Measurements from ENCODE around the gene URB1. TPM values are rescaled to one million over a fixed set of nuclear protein-coding genes. Genes with fewer than 3 reads are reported as not detected.

Gene URB1
- total and polyA plus RNA-seq, 4 donors: 3.7 to 17.6 (median 11.4) TPM

DNA sequence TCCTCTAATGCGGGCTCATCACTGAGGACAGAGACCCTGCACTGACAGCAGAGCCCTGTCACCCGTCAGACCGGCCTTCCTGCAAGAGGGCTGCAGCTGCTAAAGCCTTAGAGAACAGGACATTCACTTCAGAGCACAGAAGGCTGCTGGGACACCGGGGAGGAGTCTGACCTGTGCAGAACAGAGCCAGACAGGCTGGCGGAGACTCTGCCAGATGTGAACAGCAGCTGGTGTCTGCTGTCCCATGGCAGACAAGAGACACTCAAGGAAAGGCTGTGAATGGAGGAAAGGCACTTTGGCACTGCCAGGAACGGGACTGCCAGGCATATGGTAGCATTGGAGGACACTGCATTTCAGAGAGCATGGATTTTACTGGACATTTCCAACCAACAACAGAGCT lies 72.8 kb downstream of the URB1 start:
- no peak overlapping the region for H3K27ac ChIP-seq (ENCODE audit: low read depth in 1 of 2, low read length in 1 of 2)
- TF ChIP-seq CTCF (IDR thresholded peaks at IDR 0.05; ENCODE audit: control extremely low read depth, extremely low read depth): no peak
- H3K9me3 ChIP-seq (ENCODE audit: control insufficient read depth in 4 of 4, insufficient read depth in 3 of 4, low read length in 3 of 4): no peaks in the 10 kb centered on the region
- no peak for ATAC-seq (ENCODE audit: insufficient read depth, low FRiP score)
- H3K36me3 ChIP-seq (ENCODE audit: control insufficient read depth in 4 of 4, insufficient read depth in 4 of 4, low read length in 4 of 4): peaks cover 40 to 73% (median 56%) of the 10 kb centered on the region in 4 donors
- H3K9ac ChIP-seq (ENCODE audit: insufficient read depth in 1 of 2, low read length in 2 of 2): no peak overlapping the region
- H3K4me1 ChIP-seq (ENCODE audit: control insufficient read depth in 5 of 5, insufficient read depth in 5 of 5, low read length in 5 of 5): no peaks in the 10 kb centered on the region
- H3K4me3 ChIP-seq: no peak overlapping the region
- WGBS, 2 donors: 90 to 94% methylated on average over 6 of the region's 6 CpGs
- DNase-seq: no peak
- no peaks in the 10 kb centered on the region for H3K27me3 ChIP-seq (ENCODE audit: control insufficient read depth in 3 of 3, insufficient read depth in 3 of 3, low read length in 2 of 3)

GRCh38 chr21:32319012-32319411 lies 73.8 kb downstream of the URB1 start:
- TF ChIP-seq CTCF (IDR thresholded peaks at IDR 0.05; ENCODE audit: control extremely low read depth, extremely low read depth): no peak
- DNase-seq: no peak
- H3K27ac ChIP-seq (ENCODE audit: low read depth in 1 of 2, low read length in 1 of 2): no peak overlapping the region
- no peaks in the 10 kb centered on the region for H3K4me1 ChIP-seq (ENCODE audit: control insufficient read depth in 5 of 5, insufficient read depth in 5 of 5, low read length in 5 of 5)
- no peak for ATAC-seq (ENCODE audit: insufficient read depth, low FRiP score)
- peaks cover 30 to 71% (median 51%) of the 10 kb centered on the region in 4 donors for H3K36me3 ChIP-seq (ENCODE audit: control insufficient read depth in 4 of 4, insufficient read depth in 4 of 4, low read length in 4 of 4)
- H3K4me3 ChIP-seq: no peak overlapping the region
- H3K27me3 ChIP-seq (ENCODE audit: control insufficient read depth in 3 of 3, insufficient read depth in 3 of 3, low read length in 2 of 3): no peaks in the 10 kb centered on the region
- no peaks in the 10 kb centered on the region for H3K9me3 ChIP-seq (ENCODE audit: control insufficient read depth in 4 of 4, insufficient read depth in 3 of 4, low read length in 3 of 4)
- 93 to 97% methylated on average over 7 of the region's 7 CpGs for WGBS, 2 donors
- H3K9ac ChIP-seq (ENCODE audit: insufficient read depth in 1 of 2, low read length in 2 of 2): no peak overlapping the region

DNA sequence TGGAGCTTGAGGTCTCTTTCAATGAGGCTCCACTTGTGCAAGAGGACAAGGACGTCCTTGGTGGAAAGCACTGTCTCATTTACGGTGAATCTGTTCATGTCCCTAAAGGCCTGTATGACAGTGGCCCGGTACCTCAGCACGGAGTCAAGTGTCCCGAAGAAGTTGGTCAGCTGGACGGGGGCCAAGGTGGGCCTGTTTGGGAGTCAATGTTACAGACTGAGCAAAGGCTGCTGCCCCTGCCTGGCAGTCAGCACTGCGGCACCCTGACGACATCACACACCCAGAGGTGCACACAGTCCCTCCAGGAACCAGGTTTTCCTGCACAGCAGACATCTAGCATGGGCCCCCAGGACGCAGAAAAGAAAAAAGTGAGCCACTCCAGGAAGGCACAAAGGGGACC lies 75.1 kb downstream of the URB1 start:
- no peaks in the 10 kb centered on the region for H3K9me3 ChIP-seq (ENCODE audit: control insufficient read depth in 4 of 4, insufficient read depth in 3 of 4, low read length in 3 of 4)
- 84 to 87% methylated on average over 9 of the region's 9 CpGs for WGBS, 2 donors
- H3K4me1 ChIP-seq (ENCODE audit: control insufficient read depth in 5 of 5, insufficient read depth in 5 of 5, low read length in 5 of 5): no peaks in the 10 kb centered on the region
- H3K27ac ChIP-seq (ENCODE audit: low read depth in 1 of 2, low read length in 1 of 2): no peak overlapping the region
- peaks cover 22 to 64% (median 41%) of the 10 kb centered on the region in 4 donors for H3K36me3 ChIP-seq (ENCODE audit: control insufficient read depth in 4 of 4, insufficient read depth in 4 of 4, low read length in 4 of 4)
- DNase-seq: no peak
- no peak overlapping the region for H3K9ac ChIP-seq (ENCODE audit: insufficient read depth in 1 of 2, low read length in 2 of 2)
- H3K27me3 ChIP-seq (ENCODE audit: control insufficient read depth in 3 of 3, insufficient read depth in 3 of 3, low read length in 2 of 3): no peaks in the 10 kb centered on the region
- no peak overlapping the region for H3K4me3 ChIP-seq
- no peak for TF ChIP-seq CTCF (IDR thresholded peaks at IDR 0.05; ENCODE audit: control extremely low read depth, extremely low read depth)
- ATAC-seq (ENCODE audit: insufficient read depth, low FRiP score): no peak
